WTC11 (cell line): Measurements from ENCODE around the gene LPIN2. TPM values are rescaled to one million over a fixed set of nuclear protein-coding genes. Genes with fewer than 3 reads are reported as not detected.
"Not testable (repeated sequence)": the region's sequence is repeated elsewhere in the genome, so short reads cannot be mapped to it uniquely, and the experiment has no call there.

ENCODE experiments used
- ATAC-seq: fragments of 200-7000 bp; cut with Tn5 transposase; 2 replicates; pipeline ENCODE4 v1.10.0; 2021; ENCODE audit warnings: mild to moderate bottlenecking, moderate library complexity
- CTCF ChIA-PET: fragments of 300-600 bp; sonication (Branson Sonifier 250); formaldehyde crosslinking; loops from one replicate; lab custom pipeline; 2021; ENCODE audit warnings: antibody characterized with exemption; lab: Charles Lee
- POLR2A ChIA-PET: fragments of 350-600 bp; sonication (Branson Sonifier 250); formaldehyde crosslinking; loops from one replicate; lab custom pipeline; 2021; ENCODE audit warnings: antibody characterized with exemption; lab: Charles Lee
- DNase-seq: peaks from one replicate; pipeline ENCODE4 v3.0.0; 2021; ENCODE audit warnings: low spot score
- H3K27ac Mint-ChIP-seq: 2 replicates; pipeline ENCODE4 v1.8.0; 2021; ENCODE audit warnings: mixed read lengths
- H3K27me3 Mint-ChIP-seq: 2 replicates; pipeline ENCODE4 v1.8.0; 2021; ENCODE audit warnings: low read depth, mild to moderate bottlenecking, moderate library complexity, mixed read lengths
- H3K36me3 Mint-ChIP-seq: 2 replicates; pipeline ENCODE4 v1.8.0; 2021; ENCODE audit warnings: mixed read lengths
- H3K4me1 Mint-ChIP-seq: 2 replicates; pipeline ENCODE4 v1.8.0; 2022; ENCODE audit warnings: mixed read lengths
- H3K4me3 Mint-ChIP-seq: 2 replicates; pipeline ENCODE4 v1.8.0; 2021; ENCODE audit warnings: mild to moderate bottlenecking, moderate library complexity, mixed read lengths
- H3K9me3 Mint-ChIP-seq: 2 replicates; pipeline ENCODE4 v1.8.0; 2021; ENCODE audit warnings: mixed read lengths
- ARID4B ChIP-seq: sonication (generic); formaldehyde crosslinking; IDR thresholded peaks from 2 replicates; pipeline ENCODE4 v1.8.0; 2023; ENCODE audit warnings: missing genetic modification reagents, mild to moderate bottlenecking, borderline replicate concordance
- CBFB ChIP-seq: sonication (generic); formaldehyde crosslinking; IDR thresholded peaks from 2 replicates; pipeline ENCODE4 v1.8.1; 2022; ENCODE audit warnings: mild to moderate bottlenecking, low read depth, missing genetic modification reagents
- CREM ChIP-seq: sonication (generic); formaldehyde crosslinking; IDR thresholded peaks from 2 replicates; pipeline ENCODE4 v1.8.1; 2022; ENCODE audit warnings: mild to moderate bottlenecking, missing genetic modification reagents, moderate library complexity
- E2F4 ChIP-seq: sonication (generic); formaldehyde crosslinking; IDR thresholded peaks from 2 replicates; pipeline ENCODE4 v1.8.1; 2022; ENCODE audit warnings: low read depth, mild to moderate bottlenecking, moderate library complexity, missing genetic modification reagents, borderline replicate concordance
- KAT7 ChIP-seq: sonication (generic); formaldehyde crosslinking; IDR thresholded peaks from 2 replicates; pipeline ENCODE4 v1.8.1; 2023; ENCODE audit warnings: missing genetic modification reagents, mild to moderate bottlenecking, borderline replicate concordance
- NFYB ChIP-seq: sonication (generic); formaldehyde crosslinking; conservative IDR thresholded peaks from 2 replicates; pipeline ENCODE4 v1.8.0; 2022; ENCODE audit warnings: low read depth, missing genetic modification reagents
- ZNF121 ChIP-seq: sonication (generic); formaldehyde crosslinking; IDR thresholded peaks from 2 replicates; pipeline ENCODE4 v1.8.0; 2023; ENCODE audit warnings: missing genetic modification reagents
- ZNF396 ChIP-seq: fragments of 250-450 bp; sonication (Bioruptor Pico); IDR thresholded peaks from 2 replicates; pipeline ENCODE4 v1.8.0; 2021; ENCODE audit warnings: mild to moderate bottlenecking, moderate library complexity, borderline replicate concordance
- ZNF425 ChIP-seq: fragments of 250-450 bp; sonication (Bioruptor Pico); conservative IDR thresholded peaks from 2 replicates; pipeline ENCODE4 v1.9.0; 2021; ENCODE audit warnings: mild to moderate bottlenecking
- total RNA-seq: library from RNA; stranded (reverse); gene quantifications from 3 replicates; pipeline ENCODE4 v1.2.3, GENCODE V29; 2021
- TF ChIP-seq, protein P1 (sequence below): fragments of 250-450 bp; sonication (Bioruptor Pico); IDR thresholded peaks from 2 replicates; pipeline ENCODE4 v2.1.2; 2022; ENCODE audit warnings: mild to moderate bottlenecking, moderate library complexity
- TF ChIP-seq, protein P2 (sequence below): sonication (generic); formaldehyde crosslinking; IDR thresholded peaks from 2 replicates; pipeline ENCODE4 v1.8.0; 2022; ENCODE audit warnings: mild to moderate bottlenecking, missing genetic modification reagents
- TF ChIP-seq, protein P3 (sequence below): sonication (generic); formaldehyde crosslinking; conservative IDR thresholded peaks from 2 replicates; pipeline ENCODE4 v1.8.1; 2022; ENCODE audit warnings: mild to moderate bottlenecking, missing genetic modification reagents

LPIN2 gene
- total RNA-seq, 1 experiment from 2014 or later = 11.8 TPM

- TF ChIP-seq ARID4B (no peak), NFYB (CRISPR knock-in tag) (no peak), KAT7 (no peak), CBFB (CRISPR knock-in tag) (no peak), CREM (CRISPR knock-in tag) (no peak), E2F4 (no peak)
- TF ChIP-seq, protein P1, sequence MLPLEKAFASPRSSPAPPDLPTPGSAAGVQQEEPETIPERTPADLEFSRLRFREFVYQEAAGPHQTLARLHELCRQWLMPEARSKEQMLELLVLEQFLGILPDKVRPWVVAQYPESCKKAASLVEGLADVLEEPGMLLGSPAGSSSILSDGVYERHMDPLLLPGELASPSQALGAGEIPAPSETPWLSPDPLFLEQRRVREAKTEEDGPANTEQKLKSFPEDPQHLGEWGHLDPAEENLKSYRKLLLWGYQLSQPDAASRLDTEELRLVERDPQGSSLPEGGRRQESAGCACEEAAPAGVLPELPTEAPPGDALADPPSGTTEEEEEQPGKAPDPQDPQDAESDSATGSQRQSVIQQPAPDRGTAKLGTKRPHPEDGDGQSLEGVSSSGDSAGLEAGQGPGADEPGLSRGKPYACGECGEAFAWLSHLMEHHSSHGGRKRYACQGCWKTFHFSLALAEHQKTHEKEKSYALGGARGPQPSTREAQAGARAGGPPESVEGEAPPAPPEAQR (CRISPR knock-in tag) = no peak
- TF ChIP-seq, protein P2, sequence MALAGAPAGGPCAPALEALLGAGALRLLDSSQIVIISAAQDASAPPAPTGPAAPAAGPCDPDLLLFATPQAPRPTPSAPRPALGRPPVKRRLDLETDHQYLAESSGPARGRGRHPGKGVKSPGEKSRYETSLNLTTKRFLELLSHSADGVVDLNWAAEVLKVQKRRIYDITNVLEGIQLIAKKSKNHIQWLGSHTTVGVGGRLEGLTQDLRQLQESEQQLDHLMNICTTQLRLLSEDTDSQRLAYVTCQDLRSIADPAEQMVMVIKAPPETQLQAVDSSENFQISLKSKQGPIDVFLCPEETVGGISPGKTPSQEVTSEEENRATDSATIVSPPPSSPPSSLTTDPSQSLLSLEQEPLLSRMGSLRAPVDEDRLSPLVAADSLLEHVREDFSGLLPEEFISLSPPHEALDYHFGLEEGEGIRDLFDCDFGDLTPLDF (CRISPR knock-in tag) = no peak
- TF ChIP-seq, all 79 proteins: peak for 0
These were observed 5.5 kb downstream of the LPIN2 start (continued) for GRCh38 chr18:3007491-3007890.

- Mint-ChIP-seq H3K36me3 (peaks cover 75% of the 10 kb centered on the region), H3K9me3 (peaks cover 42% of the 10 kb centered on the region), H3K4me1 (peaks cover 43% of the 10 kb centered on the region), H3K27me3 (no peaks in the 10 kb centered on the region), H3K27ac (no peak overlapping the region)
- DNase-seq = no peak
- no peak for ATAC-seq
- CTCF ChIA-PET = no interaction called here
- TF ChIP-seq CBFB (CRISPR knock-in tag) (no peak), ZNF121 (CRISPR knock-in tag) (peak; percentile 73; the same call in 1 of the 2 replicates), KAT7 (no peak)
- TF ChIP-seq, protein P3, sequence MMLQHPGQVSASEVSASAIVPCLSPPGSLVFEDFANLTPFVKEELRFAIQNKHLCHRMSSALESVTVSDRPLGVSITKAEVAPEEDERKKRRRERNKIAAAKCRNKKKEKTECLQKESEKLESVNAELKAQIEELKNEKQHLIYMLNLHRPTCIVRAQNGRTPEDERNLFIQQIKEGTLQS = no peak
- TF ChIP-seq, all 79 proteins: peak for 1
- POLR2A ChIA-PET = no interaction called here
- H3K4me3 Mint-ChIP-seq = no peak overlapping the region
These were observed 7.5 kb downstream of the LPIN2 start for GRCh38 chr18:3005462-3005861.

- ATAC-seq, H3K4me3 Mint-ChIP-seq, H3K27ac Mint-ChIP-seq, DNase-seq, CTCF ChIA-PET, H3K27me3 Mint-ChIP-seq, POLR2A ChIA-PET: not testable (repeated sequence)
- Mint-ChIP-seq H3K4me1 (peaks cover 53% of the 10 kb centered on the region), H3K9me3 (peaks cover 42% of the 10 kb centered on the region), H3K36me3 (peaks cover 67% of the 10 kb centered on the region)
These were observed 9.2 kb downstream of the LPIN2 start for GRCh38 chr18:3003766-3004165.

- H3K4me1 Mint-ChIP-seq = peaks cover 63% of the 10 kb centered on the region
- H3K4me3 Mint-ChIP-seq = no peak overlapping the region
These were observed 10.2 kb downstream of the LPIN2 start for GRCh38 chr18:3002732-3003131.

More at GRCh38 chr18:3002732-3003131, 10.2 kb downstream of the LPIN2 start:
- Mint-ChIP-seq H3K9me3 (peaks cover 42% of the 10 kb centered on the region), H3K27me3 (no peaks in the 10 kb centered on the region), H3K36me3 (peaks cover 61% of the 10 kb centered on the region), H3K27ac (no peak overlapping the region)
- ChIA-PET POLR2A (interaction anchor here (0.6 kb wide), 1 partner anchor 111 kb away, joined by 3 read pairs; no protein-coding TSS in a partner anchor), CTCF (interaction anchor here (0.6 kb wide), 1 partner anchor 149 kb away, joined by 3 read pairs; no protein-coding TSS in a partner anchor)
- no peak for ATAC-seq
- DNase-seq = no peak
- TF ChIP-seq ZNF396 (CRISPR knock-in tag) (no peak), CBFB (CRISPR knock-in tag) (no peak), ZNF425 (CRISPR knock-in tag) (no peak)
